Activated T-helper 1 cell treated with anti-CD3 and anti-CD28 coated beads, Interleukin-2, amount 50 U/mL, for 16 hours (primary cell): ENCODE results near the gene CACNB2.

Experiments used
- DNase-seq, 2 donors: peaks; one replicate each; pipeline ENCODE4 v3.0.0-alpha.2; 2020; ENCODE audit warnings: low read depth in 1 of 2, low spot score in 1 of 2

CACNB2 gene

DNA sequence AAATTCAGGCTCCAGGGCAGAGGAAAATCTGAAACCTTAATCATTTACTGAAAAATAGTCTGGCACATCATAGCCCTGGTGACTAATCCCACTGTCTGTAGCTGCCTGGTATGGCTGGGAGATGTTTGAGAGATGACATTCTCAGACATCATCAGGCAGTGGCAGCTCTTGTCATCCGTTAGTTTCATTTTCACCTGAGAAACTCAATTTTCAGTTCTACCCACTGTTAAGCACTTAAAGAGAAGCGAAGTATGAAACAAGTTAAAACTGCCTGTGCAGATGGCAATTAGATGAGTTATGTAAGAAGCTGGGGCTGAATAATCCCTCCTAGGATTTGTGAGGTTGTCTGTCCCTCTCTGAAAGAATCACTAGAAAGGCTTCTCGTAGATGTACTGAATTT, 361.0 kb downstream of the CACNB2 start:
- DNase-seq: no peak

DNA sequence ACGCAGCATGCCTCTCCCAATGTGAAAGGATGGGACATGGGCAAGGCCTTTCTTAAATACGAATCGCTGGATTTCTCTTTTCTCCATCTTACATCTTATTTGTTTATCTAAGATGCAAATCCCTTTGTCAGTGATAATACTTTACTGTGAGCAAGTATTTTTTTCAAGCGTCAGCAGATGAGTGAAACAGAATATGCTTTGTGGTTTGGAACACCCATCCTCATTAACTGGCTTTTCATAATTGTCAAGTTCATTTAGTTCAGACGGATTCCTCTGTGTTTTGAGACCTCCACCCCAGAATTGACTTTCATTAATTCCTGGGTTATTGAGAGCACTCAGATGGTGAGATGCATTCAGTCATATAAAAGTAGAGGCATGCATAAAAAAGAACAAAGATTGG, 361.4 kb downstream of the CACNB2 start:
- no peak for DNase-seq

DNA sequence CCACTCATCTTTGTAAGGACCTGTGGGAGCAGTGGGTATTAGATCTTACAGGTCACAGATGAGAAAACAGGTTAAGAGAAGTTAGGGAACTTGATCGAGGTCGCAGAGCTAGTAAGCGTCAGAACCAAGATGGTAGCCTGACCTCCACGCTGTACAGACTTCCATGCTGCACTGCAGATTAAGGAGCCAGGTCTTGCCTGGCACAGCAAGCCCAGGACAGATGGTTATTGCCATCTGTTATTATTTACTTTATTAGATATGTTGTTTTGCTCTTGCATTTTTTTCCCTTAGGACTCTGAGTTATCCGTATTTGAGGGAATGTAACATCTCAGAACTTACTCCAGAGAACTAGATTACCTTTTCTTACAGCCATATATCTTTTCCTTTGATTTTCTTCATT, 363.9 kb downstream of the CACNB2 start:
- DNase-seq: no peak

DNA sequence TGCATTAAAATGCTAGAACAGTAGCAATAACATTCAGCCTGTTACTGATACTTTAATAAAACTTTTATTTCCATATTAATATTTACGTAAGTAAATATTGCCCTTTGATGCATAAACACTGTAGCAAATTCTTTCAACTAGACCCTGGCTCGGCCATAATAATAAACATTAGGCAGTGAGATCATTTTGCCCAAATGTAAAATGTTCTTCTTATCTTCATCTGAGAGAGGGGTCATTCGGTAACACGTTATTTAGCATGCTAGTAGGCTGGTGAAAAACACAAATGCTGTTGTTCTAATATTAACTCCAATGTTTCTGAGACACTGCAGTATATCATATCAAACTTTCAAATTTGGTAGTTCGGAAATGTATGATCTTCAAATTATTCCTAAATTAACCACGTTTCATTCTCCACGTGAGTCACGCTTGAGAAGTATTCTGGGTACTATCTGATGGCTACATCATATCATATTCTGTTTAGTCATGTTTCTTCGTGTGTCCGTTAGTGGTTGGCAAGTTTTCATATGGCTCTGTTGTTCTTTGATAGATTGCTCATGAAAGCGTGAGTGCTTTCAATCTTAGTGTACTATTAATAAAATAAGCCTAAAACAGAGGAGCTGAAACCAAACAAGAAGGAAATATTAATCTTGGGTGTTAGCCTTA, 365.4 kb downstream of the CACNB2 start:
- DNase-seq: no peak

DNA sequence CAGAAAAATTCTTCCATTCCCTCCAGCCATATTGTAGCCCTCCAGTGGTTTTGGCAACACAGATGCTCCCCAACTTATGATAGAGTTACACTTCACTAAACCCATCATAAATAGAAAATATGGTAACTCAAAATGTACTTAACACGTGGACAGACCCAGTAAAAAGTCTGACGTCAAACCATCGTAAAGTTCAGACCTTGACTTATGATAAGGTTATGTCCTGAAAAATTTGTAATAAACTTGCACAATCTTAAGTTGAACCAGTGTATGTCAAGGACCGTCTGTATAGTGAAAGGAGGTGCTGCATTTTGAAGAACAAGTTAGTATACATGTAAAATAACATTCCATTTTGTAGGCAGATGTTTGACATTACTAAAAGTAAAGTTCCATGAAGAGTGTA, 368.4 kb downstream of the CACNB2 start:
- no peak for DNase-seq

DNA sequence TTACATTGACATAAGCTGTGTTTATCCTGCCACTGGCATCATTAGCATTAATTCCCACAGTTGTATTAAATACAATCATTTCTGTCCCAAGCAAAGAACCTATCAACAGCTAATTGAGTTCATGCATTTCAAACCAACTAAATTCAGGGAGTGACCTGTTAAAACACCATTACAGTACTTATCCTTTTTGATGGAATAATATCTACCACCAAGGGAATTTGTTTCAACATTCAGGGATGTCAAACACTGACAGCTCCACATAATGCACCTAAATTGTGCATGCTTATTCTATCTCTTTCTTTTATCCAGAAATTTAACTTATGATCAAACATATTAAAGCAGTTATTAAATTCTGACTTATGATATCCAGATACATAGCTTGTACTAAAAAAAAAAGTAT, 374.3 kb downstream of the CACNB2 start:
- no peak for DNase-seq

DNA sequence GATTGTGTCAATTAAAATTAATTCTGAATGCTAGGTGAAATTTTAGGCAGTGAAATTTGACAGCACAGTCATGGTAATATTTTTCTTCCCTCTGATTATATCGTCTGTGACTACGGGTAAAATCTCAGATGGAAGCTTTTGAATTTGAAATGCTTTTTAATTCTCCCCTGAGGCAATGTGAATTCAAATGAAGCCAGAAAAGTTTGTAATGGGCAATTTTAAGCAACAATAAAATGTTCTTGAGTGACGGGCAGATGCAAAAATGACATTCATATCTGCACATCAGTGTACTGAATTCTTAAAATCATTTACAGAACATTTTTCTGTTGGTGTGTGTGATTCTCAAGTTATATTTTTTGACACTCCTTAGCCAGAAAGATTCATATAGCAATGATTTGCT, 376.6 kb downstream of the CACNB2 start:
- DNase-seq: no peak

DNA sequence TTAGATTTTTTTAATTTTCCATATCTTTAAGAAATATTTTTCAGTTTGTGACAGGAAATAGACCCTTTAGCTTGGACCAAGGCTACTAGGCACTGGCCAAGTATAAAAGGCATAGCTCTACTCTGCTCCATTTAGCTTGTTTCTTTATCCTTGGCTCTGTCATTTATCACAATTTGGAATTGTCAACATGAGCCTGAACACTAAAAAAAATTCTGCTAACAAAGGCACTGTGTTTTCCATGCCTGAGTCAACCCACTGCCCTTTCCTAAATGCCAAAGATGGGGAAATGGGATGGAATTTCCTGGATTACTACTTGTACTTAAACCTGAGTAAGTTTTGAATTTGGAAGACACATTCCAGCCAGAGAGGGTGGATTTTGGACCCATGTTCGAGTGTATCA, 382.8 kb downstream of the CACNB2 start:
- DNase-seq: no peak

DNA sequence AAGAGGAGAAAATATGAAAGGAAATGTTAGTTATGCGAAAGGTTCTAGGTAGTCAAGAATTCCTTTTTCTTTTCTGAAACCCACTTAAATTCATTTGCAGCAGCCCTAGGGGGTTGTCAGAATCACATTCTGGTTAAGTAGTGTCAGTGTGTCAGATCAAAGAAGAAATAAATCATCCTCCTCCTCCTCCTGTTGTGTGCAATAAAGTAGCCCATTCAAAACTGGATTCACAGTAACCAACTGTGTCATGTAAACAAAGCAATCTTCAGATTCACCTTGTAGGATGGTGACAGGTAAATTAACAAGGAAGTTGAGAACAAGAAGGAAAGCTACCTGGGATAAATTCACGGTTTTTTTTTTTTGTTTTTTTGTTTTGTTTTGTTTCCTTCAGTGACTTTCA, 383.6 kb downstream of the CACNB2 start:
- no peak for DNase-seq

DNA sequence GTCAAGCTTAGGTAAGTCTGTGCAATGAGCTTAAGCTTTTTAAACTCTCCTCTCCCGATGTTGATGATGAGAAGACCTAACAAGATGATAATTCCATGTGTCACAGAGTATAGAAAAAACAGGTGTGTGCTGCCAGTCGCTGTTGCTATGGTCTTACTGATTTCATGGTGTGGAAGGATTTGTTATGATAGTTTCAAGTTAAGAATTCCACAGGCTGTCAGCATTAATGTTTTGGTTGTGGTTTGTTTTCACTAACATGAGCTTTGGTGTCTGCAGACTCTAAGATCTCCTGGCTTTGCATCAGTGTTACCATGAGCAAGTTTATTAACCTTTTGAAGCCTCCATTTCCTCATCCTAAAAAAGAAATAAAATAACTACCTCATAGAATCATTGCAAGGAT, 387.5 kb downstream of the CACNB2 start:
- DNase-seq: no peak

DNA sequence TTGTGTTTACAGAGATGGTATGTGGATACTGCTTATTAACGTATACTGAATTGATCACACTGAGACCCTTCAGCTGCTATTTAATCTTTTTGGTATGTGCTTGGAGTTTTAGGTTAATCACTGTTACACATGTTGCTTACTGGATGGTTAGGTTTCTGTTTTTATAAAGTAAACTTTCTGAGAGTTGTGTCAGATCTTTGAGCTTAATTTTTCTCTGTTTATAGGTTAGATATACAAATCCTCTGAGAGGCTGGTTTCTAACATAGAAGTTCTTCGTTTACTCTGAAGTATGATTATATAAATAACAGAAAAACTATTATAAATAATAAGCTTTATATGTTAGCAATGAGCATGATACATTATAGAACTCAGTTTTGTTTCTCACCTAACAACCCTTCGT, 388.1 kb downstream of the CACNB2 start:
- no peak for DNase-seq

DNA sequence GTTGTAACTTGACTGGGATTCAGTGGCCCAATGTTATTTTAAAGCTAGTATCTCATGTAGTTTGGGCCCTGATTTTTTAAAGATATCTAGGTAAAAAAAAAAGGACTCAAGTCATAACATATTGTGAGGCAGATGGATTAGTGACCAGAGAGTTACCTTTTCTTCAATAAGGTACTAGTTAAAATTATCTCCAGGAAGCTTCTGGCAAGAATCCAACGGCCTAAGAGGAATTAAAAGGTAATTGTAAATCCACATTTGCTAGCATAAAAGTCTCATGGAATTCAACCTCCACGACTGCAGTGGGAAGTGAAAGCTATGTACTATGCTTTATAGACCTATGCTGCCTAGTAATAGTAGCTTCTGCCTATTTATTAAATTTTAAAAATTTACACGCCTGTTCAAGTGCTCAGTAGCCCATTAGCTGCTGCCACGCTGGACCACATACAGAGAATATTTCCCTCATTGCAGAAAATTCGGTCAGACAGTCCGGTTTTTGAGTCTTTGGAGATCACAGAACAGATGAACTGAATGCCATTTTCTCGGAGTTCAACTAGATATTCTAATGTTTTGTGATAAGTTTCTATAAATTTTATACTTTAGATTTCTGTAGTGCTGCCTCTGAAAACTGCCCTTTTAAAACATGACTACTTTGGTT, 392.8 kb downstream of the CACNB2 start:
- DNase-seq: no peak

DNA sequence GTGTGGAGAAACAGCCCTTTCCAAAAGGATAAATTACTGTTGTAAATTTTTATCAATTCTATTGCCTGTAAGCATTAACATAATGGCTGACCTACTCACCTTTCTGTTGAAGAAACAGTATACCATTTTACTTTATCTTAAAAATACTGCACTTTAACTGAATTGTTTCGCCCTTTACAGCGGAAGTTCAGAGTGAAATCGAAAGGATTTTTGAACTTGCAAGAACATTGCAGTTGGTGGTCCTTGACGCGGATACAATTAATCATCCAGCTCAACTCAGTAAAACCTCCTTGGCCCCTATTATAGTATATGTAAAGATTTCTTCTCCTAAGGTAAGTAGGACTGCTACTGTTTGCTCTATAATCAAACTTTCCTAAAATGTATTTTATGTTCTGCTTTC, 393.7 kb downstream of the CACNB2 start:
- DNase-seq: no peak

DNA sequence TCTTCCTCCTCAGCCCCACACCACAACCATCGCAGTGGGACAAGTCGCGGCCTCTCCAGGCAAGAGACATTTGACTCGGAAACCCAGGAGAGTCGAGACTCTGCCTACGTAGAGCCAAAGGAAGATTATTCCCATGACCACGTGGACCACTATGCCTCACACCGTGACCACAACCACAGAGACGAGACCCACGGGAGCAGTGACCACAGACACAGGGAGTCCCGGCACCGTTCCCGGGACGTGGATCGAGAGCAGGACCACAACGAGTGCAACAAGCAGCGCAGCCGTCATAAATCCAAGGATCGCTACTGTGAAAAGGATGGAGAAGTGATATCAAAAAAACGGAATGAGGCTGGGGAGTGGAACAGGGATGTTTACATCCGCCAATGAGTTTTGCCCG, 399.1 kb downstream of the CACNB2 start:
- DNase-seq: no peak

DNA sequence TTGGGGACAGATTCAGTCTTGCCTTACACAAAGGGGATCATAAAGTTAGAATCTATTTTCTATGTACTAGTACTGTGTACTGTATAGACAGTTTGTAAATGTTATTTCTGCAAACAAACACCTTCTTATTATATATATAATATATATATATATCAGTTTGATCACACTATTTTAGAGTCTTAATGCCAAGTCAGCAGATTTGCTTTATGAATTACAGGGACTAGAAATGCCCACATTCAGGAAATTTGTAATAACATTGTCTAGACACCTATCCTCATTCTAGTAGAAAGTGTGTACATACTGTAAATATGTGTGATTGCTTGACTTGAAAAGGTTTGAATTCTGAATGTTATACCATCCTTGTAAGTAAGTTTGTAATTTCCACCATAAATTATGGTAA, 400.0 kb downstream of the CACNB2 start:
- DNase-seq: no peak

DNA sequence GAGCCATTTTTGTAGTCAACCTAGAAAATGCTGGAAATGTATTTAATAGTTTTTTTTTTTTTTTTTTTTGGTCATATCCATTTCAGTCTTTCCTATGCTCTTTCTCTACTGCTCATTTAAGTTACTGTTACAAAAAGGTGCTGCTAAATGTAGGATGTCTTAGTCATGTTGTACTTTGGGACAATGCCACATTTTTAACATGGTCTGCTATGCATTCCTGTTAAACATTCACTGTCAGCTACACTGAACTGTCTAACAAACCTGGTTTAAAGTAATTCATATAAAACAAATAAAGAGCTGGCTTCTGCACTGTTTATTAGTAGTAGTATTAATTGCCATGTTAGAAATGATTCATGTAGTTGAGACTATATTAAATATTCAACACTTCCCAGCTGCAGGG, 402.6 kb downstream of the CACNB2 start:
- DNase-seq: no peak

DNA sequence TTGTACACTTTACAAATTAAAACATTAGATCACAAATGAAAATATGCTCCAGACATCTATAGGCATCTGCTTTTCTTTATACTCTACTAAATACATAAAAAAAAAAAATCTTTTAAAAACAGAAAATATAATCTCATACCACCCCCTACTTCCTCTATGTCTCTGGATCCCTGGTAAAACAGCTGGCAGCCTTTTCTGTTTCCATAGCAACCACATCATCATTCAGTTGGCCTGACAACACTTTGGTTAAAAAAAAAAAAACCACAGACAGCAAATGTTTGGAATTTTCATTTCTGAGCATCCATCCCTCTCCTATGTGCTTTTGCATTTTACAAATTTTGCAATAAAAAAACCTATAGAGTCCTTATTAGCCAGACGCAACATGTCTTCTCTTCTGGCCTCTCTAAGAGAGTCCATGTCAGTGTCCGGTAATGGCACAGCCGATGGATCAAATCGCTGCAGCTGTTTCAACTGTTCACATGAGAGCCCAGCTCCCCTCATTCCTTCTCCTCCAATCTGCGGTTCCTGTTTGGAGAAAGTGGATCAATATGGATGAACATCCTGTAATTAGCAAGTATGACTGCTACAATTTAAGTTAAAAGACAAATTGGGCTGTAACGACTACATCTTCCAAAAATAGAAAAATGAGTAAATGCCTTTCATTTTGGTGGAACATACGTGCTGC, 405.5 kb downstream of the CACNB2 start:
- DNase-seq: no peak

DNA sequence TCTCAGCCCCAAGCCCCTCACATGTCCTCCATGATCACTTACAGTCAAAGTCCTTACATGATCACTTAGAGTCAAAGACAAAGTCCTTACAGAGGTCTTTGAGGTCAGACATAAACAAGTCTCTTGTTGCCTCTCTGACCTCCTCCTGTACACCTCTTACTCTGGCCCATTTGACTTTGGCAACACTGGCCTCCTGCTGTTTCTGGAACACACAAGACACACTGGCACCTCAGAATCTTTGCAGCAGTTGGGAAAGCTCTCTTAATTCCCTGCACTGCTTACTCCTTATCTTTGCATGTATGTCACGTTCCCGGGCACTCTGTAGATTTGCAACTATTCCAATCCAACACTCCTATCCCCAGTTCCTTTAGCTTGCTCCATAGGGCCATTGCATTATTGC, 408.9 kb downstream of the CACNB2 start:
- no peak for DNase-seq

DNA sequence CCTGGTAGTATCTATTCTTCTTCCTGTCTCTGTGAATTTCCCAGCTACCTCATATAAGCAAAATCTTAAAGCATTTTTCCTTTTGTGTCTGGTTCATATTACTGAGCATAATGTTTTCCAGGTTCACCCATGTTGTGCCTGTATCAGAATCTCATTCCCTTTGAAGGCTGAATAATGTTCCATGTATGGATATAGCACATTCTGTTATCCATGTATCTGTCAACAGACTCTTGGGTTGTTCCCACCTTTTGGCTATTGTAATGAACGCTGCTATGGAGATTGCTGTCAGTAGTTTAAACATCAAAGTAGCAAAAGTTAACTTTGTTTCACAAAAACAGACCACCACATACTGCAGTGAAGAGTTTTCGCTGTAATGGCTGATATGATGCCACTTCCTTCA, 411.2 kb downstream of the CACNB2 start:
- no peak for DNase-seq

DNA sequence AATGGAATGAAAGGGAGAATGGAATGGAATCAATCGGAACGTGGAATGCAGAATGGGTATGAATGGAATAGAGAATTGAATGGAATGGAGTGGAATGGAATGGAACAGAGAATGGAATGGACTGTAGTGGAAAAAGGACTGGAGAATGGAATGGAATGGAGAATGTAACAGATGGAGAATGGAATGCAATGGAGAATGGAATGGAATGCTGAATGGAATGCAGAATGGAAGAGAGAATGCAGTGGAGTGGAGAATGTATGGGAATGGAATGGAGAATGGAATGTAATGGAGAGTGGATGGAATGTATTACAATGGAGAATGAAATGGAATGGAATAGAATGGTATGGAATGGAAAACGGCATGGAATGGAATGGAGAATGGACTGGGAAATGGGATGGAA, 414.3 kb downstream of the CACNB2 start:
- DNase-seq: no peak

DNA sequence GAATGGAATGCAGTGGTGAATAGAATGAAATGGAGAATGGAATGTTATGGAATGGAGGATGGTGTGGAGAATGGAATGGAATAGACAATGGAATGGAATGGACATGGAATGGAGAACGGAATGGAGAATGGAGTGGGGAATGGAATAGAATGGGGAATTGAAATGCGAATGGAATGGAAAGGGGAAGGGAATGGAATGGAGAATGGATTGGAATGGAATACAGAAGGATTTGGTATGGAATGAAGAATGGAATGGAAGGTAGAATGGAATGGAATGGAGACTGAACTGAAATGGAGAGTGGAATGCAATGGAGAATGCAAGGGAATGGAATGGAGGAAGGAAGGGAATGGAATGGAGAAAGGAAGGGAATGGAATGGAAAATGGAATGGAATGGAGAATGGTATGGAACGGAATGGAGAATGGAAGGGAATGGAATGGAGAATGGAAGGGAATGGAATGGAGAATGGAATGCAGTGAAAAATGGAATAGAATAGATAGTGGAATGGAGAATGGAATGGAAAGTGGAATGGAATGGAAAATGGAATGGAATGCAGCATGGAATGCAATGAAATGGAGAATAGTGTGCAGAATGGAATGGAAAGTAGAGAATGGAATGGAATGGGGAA, 416.4 kb downstream of the CACNB2 start:
- no peak for DNase-seq

DNA sequence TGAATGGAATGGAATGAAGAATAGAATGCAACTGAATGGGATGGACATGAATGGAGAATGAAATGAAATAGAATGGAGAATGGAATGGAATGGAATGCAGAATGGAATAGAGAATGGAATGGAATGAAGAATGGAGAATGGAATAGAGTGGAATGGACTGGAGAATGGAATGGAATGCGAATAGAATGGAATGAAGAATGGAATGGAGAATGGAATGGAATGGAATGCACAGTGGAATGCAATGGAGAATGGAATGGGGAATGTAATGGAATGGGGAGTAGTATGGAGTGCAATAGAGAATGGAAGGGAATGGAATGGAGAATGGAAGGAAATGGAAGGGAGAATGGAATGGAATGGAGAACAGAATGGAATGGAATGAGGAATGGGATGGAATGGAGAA, 417.7 kb downstream of the CACNB2 start:
- no peak for DNase-seq
